Sigmoid colon (tissue), 7 donors: ENCODE results near the gene LMO1. TPM values are rescaled to one million over a fixed set of nuclear protein-coding genes. Genes with fewer than 3 reads are reported as not detected.

Experiments used
- DNase-seq: peaks from one replicate; pipeline ENCODE4 v3.0.0-alpha.2; 2019
- H3K27ac ChIP-seq, 4 donors: fragments of 200-600 bp; sonication (generic); one replicate each; pipeline ENCODE4 v1.5.1; 2016 to 2019; ENCODE audit warnings: mild to moderate bottlenecking in 1 of 4
- H3K27me3 ChIP-seq, 3 donors: fragments of 200-600 bp; sonication (generic); one replicate each; pipeline ENCODE4 v1.5.1; 2019; ENCODE audit warnings: mild to moderate bottlenecking in 1 of 3
- H3K36me3 ChIP-seq, 4 donors: fragments of 200-600 bp; sonication (generic); one replicate each; pipeline ENCODE4 v1.5.1; 2016 to 2019
- H3K4me1 ChIP-seq, 4 donors: fragments of 200-600 bp; sonication (generic); one replicate each; pipeline ENCODE4 v1.5.1; 2017 to 2019
- H3K4me3 ChIP-seq, 4 donors: fragments of 200-600 bp; sonication (generic); one replicate each; pipeline ENCODE4 v1.5.1; 2017 to 2019; ENCODE audit warnings: mild to moderate bottlenecking in 2 of 4, moderate library complexity in 1 of 4
- H3K9me3 ChIP-seq, 4 donors: fragments of 200-600 bp in 3 of 4; sonication (generic) in 3 of 4; one replicate each; pipeline versions ENCODE4 v1.5.1 to v1.6.1; 2013 to 2019
- EP300 ChIP-seq, 4 donors: sonication (generic); formaldehyde crosslinking; IDR thresholded peaks; one replicate each; pipeline ENCODE4 v1.6.1; 2017; ENCODE audit warnings: antibody characterized with exemption in 4 of 4
- POLR2A ChIP-seq, 2 donors: fragments of 450-650 bp; IDR thresholded peaks; one replicate each; pipeline ENCODE4 v1.6.1; 2016; ENCODE audit warnings: antibody characterized with exemption in 2 of 2, mild to moderate bottlenecking in 2 of 2, moderate library complexity in 2 of 2
- POLR2AphosphoS5 ChIP-seq, 4 donors: sonication (generic); formaldehyde crosslinking; IDR thresholded peaks; one replicate each; pipeline ENCODE4 v1.6.1; 2017; ENCODE audit warnings: antibody characterized with exemption in 4 of 4
- WGBS, 2 donors: extraction: QIAGEN DNeasy Blood & Tissue Kit; methylation state at CpG; one replicate each; pipeline ENCODE4 v1.1.7; 2013; 5-methylcytosine and 5-hydroxymethylcytosine counted together
- intact Hi-C: fragments of 100-400 bp; cut with DNase I; formaldehyde crosslinking; loops from one replicate; pipeline ENCODE4 v1.15.1; 2023
- polyA plus RNA-seq, 3 donors: library from polyadenylated mRNA; stranded (reverse); fragments of 200-250 nt; gene quantifications; one replicate each; pipeline ENCODE4 v1.2.3, GENCODE V29; 2013
- total RNA-seq, 4 donors: library from RNA; depleted of rRNA; stranded (reverse); fragments of >200 nt; gene quantifications; one replicate each; pipeline ENCODE4 v1.1.0, GENCODE V29; 2016
- TF ChIP-seq, protein P1 (sequence below), 4 experiments: fragments of 450-650 bp in 3 of 4; fragments of 200-600 bp in 1 of 4; IDR thresholded peaks; one replicate each; pipeline ENCODE4 v1.5.1; 2016 to 2019; ENCODE audit warnings: antibody characterized with exemption in 4 of 4, mild to moderate bottlenecking in 3 of 4, moderate library complexity in 2 of 4
- donor health status: healthy with polysubstance abuse.
- donor health status: Bipolar disorder and iron deficiency.
- donor health status: healthy.

LMO1 gene
- total and polyA plus RNA-seq, 7 donors, result 0.04 to 1.8 (median 0.66) TPM; not detected in 4

GRCh38 chr11:8204025-8204424, 59.7 kb downstream of the LMO1 start:
- no peaks in the 10 kb centered on the region for H3K36me3 ChIP-seq
- no peaks in the 10 kb centered on the region for H3K9me3 ChIP-seq
- intact Hi-C loops, result no loop called here
- H3K27me3 ChIP-seq, result peaks cover 0 to 9% (median 0%) of the 10 kb centered on the region in 3 donors
- TF ChIP-seq POLR2A (IDR thresholded peaks at IDR 0.05) (no peak), POLR2AphosphoS5 (IDR thresholded peaks at IDR 0.05) (no peak), EP300 (IDR thresholded peaks at IDR 0.05) (no peak)
- TF ChIP-seq, protein P1, sequence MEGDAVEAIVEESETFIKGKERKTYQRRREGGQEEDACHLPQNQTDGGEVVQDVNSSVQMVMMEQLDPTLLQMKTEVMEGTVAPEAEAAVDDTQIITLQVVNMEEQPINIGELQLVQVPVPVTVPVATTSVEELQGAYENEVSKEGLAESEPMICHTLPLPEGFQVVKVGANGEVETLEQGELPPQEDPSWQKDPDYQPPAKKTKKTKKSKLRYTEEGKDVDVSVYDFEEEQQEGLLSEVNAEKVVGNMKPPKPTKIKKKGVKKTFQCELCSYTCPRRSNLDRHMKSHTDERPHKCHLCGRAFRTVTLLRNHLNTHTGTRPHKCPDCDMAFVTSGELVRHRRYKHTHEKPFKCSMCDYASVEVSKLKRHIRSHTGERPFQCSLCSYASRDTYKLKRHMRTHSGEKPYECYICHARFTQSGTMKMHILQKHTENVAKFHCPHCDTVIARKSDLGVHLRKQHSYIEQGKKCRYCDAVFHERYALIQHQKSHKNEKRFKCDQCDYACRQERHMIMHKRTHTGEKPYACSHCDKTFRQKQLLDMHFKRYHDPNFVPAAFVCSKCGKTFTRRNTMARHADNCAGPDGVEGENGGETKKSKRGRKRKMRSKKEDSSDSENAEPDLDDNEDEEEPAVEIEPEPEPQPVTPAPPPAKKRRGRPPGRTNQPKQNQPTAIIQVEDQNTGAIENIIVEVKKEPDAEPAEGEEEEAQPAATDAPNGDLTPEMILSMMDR (IDR thresholded peaks at IDR 0.05), result no peak
- no peak overlapping the region for H3K4me3 ChIP-seq
- no peak for DNase-seq
- 66 to 77% methylated on average over 5 of the region's 5 CpGs for WGBS, 2 donors
- H3K4me1 ChIP-seq, result peaks cover 0 to 5% (median 2%) of the 10 kb centered on the region in 4 donors
- H3K27ac ChIP-seq, result no peak overlapping the region

GRCh38 chr11:8203414-8203715, 60.3 kb downstream of the LMO1 start:
- DNase-seq, result no peak
- 77 to 82% methylated on average over 2 of the region's 2 CpGs for WGBS, 2 donors
- H3K4me3 ChIP-seq, result no peak overlapping the region
- no peaks in the 10 kb centered on the region for H3K9me3 ChIP-seq
- H3K27me3 ChIP-seq, result peaks cover 0 to 9% (median 0%) of the 10 kb centered on the region in 3 donors
- H3K36me3 ChIP-seq, result no peaks in the 10 kb centered on the region
- no peak overlapping the region for H3K27ac ChIP-seq
- no peak for TF ChIP-seq POLR2A (IDR thresholded peaks at IDR 0.05)
- TF ChIP-seq, protein P1 (IDR thresholded peaks at IDR 0.05), result no peak
- no peak for TF ChIP-seq POLR2AphosphoS5 (IDR thresholded peaks at IDR 0.05)
- no peak for TF ChIP-seq EP300 (IDR thresholded peaks at IDR 0.05)
- intact Hi-C loops, result no loop called here
- peaks cover 0 to 5% (median 2%) of the 10 kb centered on the region in 4 donors for H3K4me1 ChIP-seq

- Histone ChIP-seq H3K36me3 (no peaks in the 10 kb centered on the region), H3K4me1 (peaks cover 0 to 5% (median 2%) of the 10 kb centered on the region in 4 donors), H3K27ac (no peak overlapping the region), H3K4me3 (no peak overlapping the region), H3K9me3 (no peaks in the 10 kb centered on the region), H3K27me3 (peaks cover 0 to 9% (median 0%) of the 10 kb centered on the region in 3 donors)
- intact Hi-C loops, result no loop called here
- WGBS, 2 donors, result 86 to 87% methylated on average over 11 of the region's 11 CpGs
- no peak for DNase-seq
- TF ChIP-seq EP300 (IDR thresholded peaks at IDR 0.05) (no peak), POLR2AphosphoS5 (IDR thresholded peaks at IDR 0.05) (no peak), POLR2A (IDR thresholded peaks at IDR 0.05) (no peak)
- TF ChIP-seq, protein P1 (IDR thresholded peaks at IDR 0.05), result no peak
These were observed 60.9 kb downstream of the LMO1 start for GRCh38 chr11:8202516-8203413.

DNA sequence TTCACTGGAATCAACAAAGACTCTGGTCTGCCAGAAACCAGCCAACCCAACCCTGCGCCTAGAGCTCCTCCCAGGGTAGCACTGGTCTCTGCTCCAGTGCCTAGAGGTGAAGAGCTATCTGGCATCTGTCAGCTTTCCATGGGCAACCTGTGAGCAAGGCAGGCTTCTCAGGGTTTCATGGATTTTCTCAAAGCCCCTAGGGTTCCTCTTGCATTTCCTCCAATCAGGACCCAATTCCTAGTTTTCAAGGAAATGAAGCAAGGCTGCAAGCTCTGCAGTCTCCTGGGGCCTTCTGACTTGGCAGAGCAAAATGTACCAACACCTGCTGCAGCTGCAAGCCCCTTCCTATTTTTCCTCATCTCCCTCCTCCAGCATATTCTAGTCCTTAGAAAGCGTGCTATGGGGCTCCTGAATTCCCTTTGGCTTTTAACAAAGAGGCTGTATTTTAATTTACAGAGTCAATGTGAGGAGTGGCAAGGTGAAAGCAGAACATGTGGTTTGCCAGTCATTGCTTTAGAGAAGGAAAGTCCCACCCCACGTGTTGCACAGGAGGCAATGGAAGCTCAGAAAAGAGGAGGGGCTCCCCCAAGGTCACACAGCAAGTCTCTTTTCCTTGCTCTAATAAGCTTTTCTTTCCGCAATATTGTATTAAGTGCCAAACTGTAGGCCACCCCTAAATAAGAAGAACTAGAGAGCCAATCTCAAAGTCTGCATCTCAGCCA, 61.9 kb downstream of the LMO1 start:
- Histone ChIP-seq H3K9me3 (no peaks in the 10 kb centered on the region), H3K27ac (no peak overlapping the region), H3K36me3 (no peaks in the 10 kb centered on the region), H3K27me3 (peaks cover 0 to 1% (median 0%) of the 10 kb centered on the region in 3 donors), H3K4me1 (no peaks in the 10 kb centered on the region), H3K4me3 (no peak overlapping the region)
- TF ChIP-seq, protein P1 (IDR thresholded peaks at IDR 0.05), result no peak
- no peak for TF ChIP-seq POLR2AphosphoS5 (IDR thresholded peaks at IDR 0.05)
- no peak for TF ChIP-seq EP300 (IDR thresholded peaks at IDR 0.05)
- no peak for TF ChIP-seq POLR2A (IDR thresholded peaks at IDR 0.05)
- 46 to 50% methylated on average over 4 of the region's 4 CpGs for WGBS, 2 donors
- no peak for DNase-seq
- intact Hi-C loops, result no loop called here
